NCI-H526 (cell line): ENCODE data around the gene MS4A18.
"Not testable (repeated sequence)": the region's sequence is repeated elsewhere in the genome, so short reads cannot be mapped to it uniquely, and the experiment has no call there.

Source experiments
- DNase-seq, 2 experiments: peaks; one replicate each; lab custom pipeline; 2025; lab: John Stamatoyannopoulos, UW

The MS4A18 gene

GRCh38 chr11:60724420-60724819 lies at the start of gene MS4A18:
Gene MS4A18, plus strand, starts transcription at chr11:60724720.
- DNase-seq, result no peak

GRCh38 chr11:60678231-60678630 lies 46.3 kb upstream of the MS4A18 start:
- not testable (repeated sequence) for DNase-seq

GRCh38 chr11:60679879-60680278 lies 44.6 kb upstream of the MS4A18 start:
- no peak for DNase-seq

GRCh38 chr11:60680455-60681119 lies 43.9 kb upstream of the MS4A18 start:
- no peak for DNase-seq

GRCh38 chr11:60684541-60684848 lies 40.0 kb upstream of the MS4A18 start:
- not testable (repeated sequence) for DNase-seq

GRCh38 chr11:60691661-60692060 lies 32.9 kb upstream of the MS4A18 start:
- no peak for DNase-seq

- peak; percentile 3 to 36 for DNase-seq
Observed at GRCh38 chr11:60699284-60699691, 25.2 kb upstream of the MS4A18 start, which contains the start of gene MS4A8. Gene MS4A8, plus strand, starts transcription at chr11:60699612. Its CDS starts 1,249 bp downstream, at chr11:60700861.

- no peak for DNase-seq
Observed at GRCh38 chr11:60699936-60700335, 24.6 kb upstream of the MS4A18 start.

GRCh38 chr11:60700689-60701468 lies 23.6 kb upstream of the MS4A18 start:
- DNase-seq, result peak; percentile 35 to 77

GRCh38 chr11:60701469-60701818 lies 23.1 kb upstream of the MS4A18 start:
- no peak for DNase-seq

GRCh38 chr11:60703374-60703773 lies 21.1 kb upstream of the MS4A18 start:
- no peak for DNase-seq

GRCh38 chr11:60705895-60706294 lies 18.6 kb upstream of the MS4A18 start:
- DNase-seq, result no peak

GRCh38 chr11:60706931-60707330 lies 17.6 kb upstream of the MS4A18 start:
- DNase-seq, result no peak

GRCh38 chr11:60710482-60710881 lies 14.0 kb upstream of the MS4A18 start:
- DNase-seq, result peak in 1 of 2 experiments; percentile 18

GRCh38 chr11:60711276-60711675 lies 13.2 kb upstream of the MS4A18 start:
- no peak for DNase-seq

GRCh38 chr11:60713423-60713822 lies 11.1 kb upstream of the MS4A18 start:
- DNase-seq, result not testable (repeated sequence)

GRCh38 chr11:60717956-60718355 lies 6.6 kb upstream of the MS4A18 start:
- DNase-seq, result no peak

- no peak for DNase-seq
Observed at GRCh38 chr11:60718524-60719316, 5.8 kb upstream of the MS4A18 start.

- no peak for DNase-seq
Observed at GRCh38 chr11:60719391-60719790, 5.1 kb upstream of the MS4A18 start.

- DNase-seq, result no peak
Observed at GRCh38 chr11:60720460-60720859, 4.1 kb upstream of the MS4A18 start.

- no peak for DNase-seq
Observed at GRCh38 chr11:60725592-60725991, 1.1 kb downstream of the MS4A18 start.

GRCh38 chr11:60731586-60731985 lies 7.1 kb downstream of the MS4A18 start:
- DNase-seq, result no peak

- no peak for DNase-seq
Observed at GRCh38 chr11:60734279-60734678, 9.8 kb downstream of the MS4A18 start.
